Aorta (tissue), 5 donors: ENCODE measurements around the gene JAG2. TPM values are rescaled to one million over a fixed set of nuclear protein-coding genes. Genes with fewer than 3 reads are reported as not detected.

ENCODE experiments used
- ATAC-seq: fragments of 200-7000 bp; cut with Tn5 transposase; one replicate; pipeline ENCODE4 v1.9.1; 2022; ENCODE audit warnings: moderate library complexity; ENCODE audit not compliant: low FRiP score
- DNase-seq, 2 donors: peaks; one replicate each; pipeline ENCODE4 v3.0.0-alpha.2; 2020
- H3K27ac ChIP-seq, 2 donors: one replicate each; pipeline ENCODE4 v1.5.1; 2013; ENCODE audit warnings: low read length in 2 of 2, mild to moderate bottlenecking in 2 of 2, moderate library complexity in 2 of 2, control low read depth in 1 of 2, inconsistent platforms in 1 of 2, low read depth in 1 of 2
- H3K27me3 ChIP-seq, 2 donors: one replicate each; pipeline ENCODE4 v1.6.1; 2013; ENCODE audit warnings: control low read depth in 1 of 2, low read length in 1 of 2, mild to moderate bottlenecking in 1 of 2, moderate library complexity in 1 of 2; ENCODE audit not compliant: insufficient read depth in 2 of 2, control insufficient read depth in 1 of 2
- H3K36me3 ChIP-seq, 2 donors: one replicate each; pipeline ENCODE4 v1.6.1; 2013; ENCODE audit warnings: control low read depth in 1 of 2, low read length in 1 of 2, mild to moderate bottlenecking in 1 of 2; ENCODE audit not compliant: insufficient read depth in 2 of 2, control insufficient read depth in 1 of 2
- H3K4me1 ChIP-seq, 2 donors: one replicate each; pipeline ENCODE4 v1.6.1; 2013; ENCODE audit warnings: low read length in 2 of 2, control low read depth in 1 of 2, mild to moderate bottlenecking in 1 of 2, moderate library complexity in 1 of 2; ENCODE audit not compliant: insufficient read depth in 2 of 2, control insufficient read depth in 1 of 2
- H3K4me3 ChIP-seq, 2 donors: one replicate each; pipeline ENCODE4 v1.5.1; 2013; ENCODE audit warnings: low read length in 2 of 2, control low read depth in 1 of 2, mild to moderate bottlenecking in 1 of 2
- H3K9me3 ChIP-seq: one replicate; pipeline ENCODE4 v1.6.1; 2013; ENCODE audit warnings: mild to moderate bottlenecking, low read length; ENCODE audit not compliant: control insufficient read depth
- WGBS, 2 donors: extraction: QIAGEN DNeasy Blood & Tissue Kit; methylation state at CpG; one replicate each; pipeline ENCODE4 v1.1.7; 2013; 5-methylcytosine and 5-hydroxymethylcytosine counted together
- intact Hi-C, 2 donors: fragments of 100-400 bp; cut with DNase I; formaldehyde crosslinking; loops; one replicate each; pipeline versions ENCODE4 v1.14.2 to v1.15.0; 2022
- microRNA-seq, 2 donors: library from miRNA; unstranded; fragments of <30 nt; microRNA quantifications; one replicate each; pipeline ENCODE4 v1.2.0, GENCODE V29; 2020
- polyA plus RNA-seq, 2 donors: library from polyadenylated mRNA; stranded (reverse); fragments of 200-250 nt; gene quantifications; one replicate each; pipeline ENCODE4 v1.2.3, GENCODE V29; 2013
- total RNA-seq, 2 donors: library from RNA; stranded (reverse); fragmentation: NEBNext Ultra II Directional; extraction: Animal tissue kit (Norgen Biotek cat#: 25700); gene quantifications; one replicate each; pipeline ENCODE4 v1.2.1, GENCODE V29; 2021
- donor health status: healthy with polysubstance abuse.
- donor health status: Bipolar disorder and iron deficiency.
- donor health status: DM: no; HTN: no; CAD: no.
- donor health status: DM: no; HTN: no; CAD: no.
- donor health status: DM: yes; HTN: yes; CAD: no.

JAG2 gene
- total and polyA plus RNA-seq, 4 donors = 0.13 to 32.1 (median 8.1) TPM

- Histone ChIP-seq H3K4me3 (peak overlapping the region; percentile 66), H3K9me3 (no peaks in the 10 kb centered on the region), H3K36me3 (no peaks in the 10 kb centered on the region), H3K4me1 (no peaks in the 10 kb centered on the region), H3K27ac (peak overlapping the region; percentile 83 to 94), H3K27me3 (no peaks in the 10 kb centered on the region)
- intact Hi-C loops = loop anchor here (5.0 to 10.0 kb wide), 5 partner anchors 89 to 392 kb away; partner anchors contain the start of genes CRIP1 (in 1 of the 2) and NUDT14 (in 1 of the 2)
- 1% methylated on average over 29 to 46 of the region's 46 CpGs for WGBS, 2 donors
- peak; percentile 36 for ATAC-seq
- DNase-seq = peak; percentile 81 to 92
Measured at GRCh38 chr14:105093038-105093430, 75.5 kb downstream of the JAG2 start.

GRCh38 chr14:105092171-105093037, 76.2 kb downstream of the JAG2 start:
- WGBS, 2 donors = 19 to 26% methylated on average over 24 to 25 of the region's 25 CpGs
- Histone ChIP-seq H3K4me1 (no peaks in the 10 kb centered on the region), H3K27ac (peak overlapping the region; percentile 23 to 94), H3K4me3 (peak overlapping the region; percentile 66), H3K9me3 (no peaks in the 10 kb centered on the region), H3K36me3 (no peaks in the 10 kb centered on the region), H3K27me3 (no peaks in the 10 kb centered on the region)
- DNase-seq (peak; percentile 62 to 77), ATAC-seq (no peak)
- intact Hi-C loops = loop anchor here (5.0 to 10.0 kb wide), 5 partner anchors 90 to 392 kb away; partner anchors contain the start of genes CRIP1 (in 1 of the 2) and NUDT14 (in 1 of the 2)

GRCh38 chr14:105091517-105092170, 76.9 kb downstream of the JAG2 start:
- DNase-seq = peak; percentile 91 to 94

GRCh38 chr14:105091054-105091516, 77.5 kb downstream of the JAG2 start:
- 28 to 32% methylated on average over 8 to 9 of the region's 9 CpGs for WGBS, 2 donors
- Histone ChIP-seq H3K4me1 (no peaks in the 10 kb centered on the region), H3K27me3 (no peaks in the 10 kb centered on the region), H3K9me3 (no peaks in the 10 kb centered on the region), H3K27ac (peak overlapping the region in 1 of 2 donors; percentile 73), H3K36me3 (no peaks in the 10 kb centered on the region), H3K4me3 (no peak overlapping the region)
- intact Hi-C loops = loop anchor here (2.0 to 10.0 kb wide), 6 partner anchors 91 to 394 kb away; partner anchors contain the start of genes CRIP1 (in 1 of the 2) and NUDT14 (in 1 of the 2)
- ATAC-seq (no peak), DNase-seq (no peak)

More at GRCh38 chr14:105091517-105092170, 76.9 kb downstream of the JAG2 start:
- peak overlapping the region; percentile 23 to 94 for H3K27ac ChIP-seq
- no peaks in the 10 kb centered on the region for H3K27me3 ChIP-seq
- intact Hi-C loops = loop anchor here (2.0 to 10.0 kb wide), 6 partner anchors 91 to 393 kb away; partner anchors contain the start of genes CRIP1 (in 1 of the 2) and NUDT14 (in 1 of the 2)
- H3K4me1 ChIP-seq = no peaks in the 10 kb centered on the region
- H3K36me3 ChIP-seq = no peaks in the 10 kb centered on the region
- WGBS, 2 donors = 7 to 9% methylated on average over 17 to 19 of the region's 19 CpGs
- no peak overlapping the region for H3K4me3 ChIP-seq
- no peaks in the 10 kb centered on the region for H3K9me3 ChIP-seq
- ATAC-seq = peak; percentile 61

Small RNA genes lying within 50 kb of the gene (microRNA-seq; reads per million reads assigned to microRNA genes)
- 0 reads per million in 2 donors for gene MIR6765

Other genes starting within 250 kb of the JAG2 start
- 1 to 10 TPM in 1 of 2 donors, under 1 TPM in 1; 0.62 to 1.7 TPM for gene PLD4, start 243.9 kb downstream of the JAG2 start, total RNA-seq
- gene PLD4, start 243.9 kb downstream of the JAG2 start, polyA plus RNA-seq = under 1 TPM in 1 of 2 donors, not detected in 1; 0.38 TPM
- 10 to 100 TPM; 25.5 to 61.3 TPM for gene AHNAK2, start 190.4 kb downstream of the JAG2 start, total RNA-seq
- 10 to 100 TPM in 1 of 2 donors, 1 to 10 TPM in 1; 4.6 to 10.6 TPM for gene AHNAK2, start 190.4 kb downstream of the JAG2 start, polyA plus RNA-seq
- gene CLBA1, start 183.0 kb downstream of the JAG2 start, total RNA-seq = 1 to 10 TPM; 2.6 to 5.1 TPM
- 10 to 100 TPM in 1 of 2 donors, 1 to 10 TPM in 1; 1.8 to 10.2 TPM for gene CLBA1, start 183.0 kb downstream of the JAG2 start, polyA plus RNA-seq
- gene CDCA4, start 147.7 kb downstream of the JAG2 start, total RNA-seq = 1 to 10 TPM; 4.1 to 5.9 TPM
- gene CDCA4, start 147.7 kb downstream of the JAG2 start, polyA plus RNA-seq = 1 to 10 TPM; 3.0 to 3.7 TPM
- 1 to 10 TPM; 2.9 to 5.0 TPM for gene GPR132, start 103.3 kb downstream of the JAG2 start, total RNA-seq
- 1 to 10 TPM in 1 of 2 donors, not detected in 1; 1.0 TPM for gene GPR132, start 103.3 kb downstream of the JAG2 start, polyA plus RNA-seq
- gene NUDT14, start 12.5 kb upstream of the JAG2 start, total RNA-seq = 10 to 100 TPM; 13.3 to 29.9 TPM
- 10 to 100 TPM in 1 of 2 donors, 1 to 10 TPM in 1; 6.1 to 10.0 TPM for gene NUDT14, start 12.5 kb upstream of the JAG2 start, polyA plus RNA-seq
- 10 to 100 TPM; 39.1 to 40.4 TPM for gene BTBD6, start 79.8 kb upstream of the JAG2 start, total RNA-seq
- 10 to 100 TPM; 45.2 to 99.4 TPM for gene BTBD6, start 79.8 kb upstream of the JAG2 start, polyA plus RNA-seq
- 10 to 100 TPM; 25.2 to 44.3 TPM for gene BRF1, start 132.2 kb upstream of the JAG2 start, total RNA-seq
- 10 to 100 TPM in 1 of 2 donors, 1 to 10 TPM in 1; 7.1 to 34.1 TPM for gene BRF1, start 132.2 kb upstream of the JAG2 start, polyA plus RNA-seq
- 10 to 100 TPM; 71.3 to 98.5 TPM for gene PACS2, start 146.0 kb upstream of the JAG2 start, total RNA-seq
- gene PACS2, start 146.0 kb upstream of the JAG2 start, polyA plus RNA-seq = 100 to 1,000 TPM in 1 of 2 donors, 10 to 100 TPM in 1; 17.2 to 140 TPM
- 1 to 10 TPM; 1.2 to 2.1 TPM for gene TEX22, start 229.8 kb upstream of the JAG2 start, total RNA-seq
- gene TEX22, start 229.8 kb upstream of the JAG2 start, polyA plus RNA-seq = under 1 TPM; 0.18 to 0.38 TPM